ENCODE data around the gene CD7.
A peak's percentile ranks its signal among the peaks of the same experiment; 100 is the strongest.

Gene CD7

GRCh38 chr17:82315703-82316358, 1.6 kb downstream of the CD7 start:
- Mint-ChIP-seq H3K27ac (peak overlapping the region; percentile 96), H3K4me1 (peaks cover 11% of the 10 kb centered on the region), H3K9me3 (no peaks in the 10 kb centered on the region), H3K4me3 (peak overlapping the region; percentile 96), H3K27me3 (no peaks in the 10 kb centered on the region), H3K36me3 (ENCODE audit: low read depth) (peaks cover 16% of the 10 kb centered on the region)
- peak; percentile 57 for DNase-seq
- peak; percentile 26 for ATAC-seq

GRCh38 chr17:82314727-82315605, 2.4 kb downstream of the CD7 start:
- DNase-seq (no peak), ATAC-seq (no peak)
- Mint-ChIP-seq H3K36me3 (ENCODE audit: low read depth) (peaks cover 16% of the 10 kb centered on the region), H3K9me3 (no peaks in the 10 kb centered on the region), H3K4me3 (peak overlapping the region; percentile 96), H3K27me3 (no peaks in the 10 kb centered on the region), H3K27ac (peak overlapping the region; percentile 96), H3K4me1 (peaks cover 11% of the 10 kb centered on the region)

- DNase-seq (no peak), ATAC-seq (no peak)
- Mint-ChIP-seq H3K36me3 (ENCODE audit: low read depth) (peaks cover 16% of the 10 kb centered on the region), H3K9me3 (no peaks in the 10 kb centered on the region), H3K27me3 (no peaks in the 10 kb centered on the region), H3K4me3 (peak overlapping the region; percentile 42), H3K4me1 (peaks cover 11% of the 10 kb centered on the region), H3K27ac (peak overlapping the region; percentile 42)
Observed at GRCh38 chr17:82314012-82314726, 3.2 kb downstream of the CD7 start.

- Mint-ChIP-seq H3K27ac (peak overlapping the region; percentile 47), H3K4me1 (peaks cover 11% of the 10 kb centered on the region), H3K27me3 (no peaks in the 10 kb centered on the region), H3K4me3 (peak overlapping the region; percentile 42), H3K36me3 (ENCODE audit: low read depth) (peaks cover 16% of the 10 kb centered on the region), H3K9me3 (no peaks in the 10 kb centered on the region)
- no peak for ATAC-seq
- DNase-seq, result no peak
Observed at GRCh38 chr17:82313195-82314011, 4.0 kb downstream of the CD7 start.

- H3K9me3 Mint-ChIP-seq, result no peaks in the 10 kb centered on the region
- ATAC-seq (no peak), DNase-seq (no peak)
- peaks cover 14% of the 10 kb centered on the region for H3K4me1 Mint-ChIP-seq
- no peak overlapping the region for H3K4me3 Mint-ChIP-seq
- H3K36me3 Mint-ChIP-seq (ENCODE audit: low read depth), result peaks cover 16% of the 10 kb centered on the region
- H3K27ac Mint-ChIP-seq, result no peak overlapping the region
- H3K27me3 Mint-ChIP-seq, result no peaks in the 10 kb centered on the region
Observed at GRCh38 chr17:82311971-82312370, 5.4 kb downstream of the CD7 start.

DNA sequence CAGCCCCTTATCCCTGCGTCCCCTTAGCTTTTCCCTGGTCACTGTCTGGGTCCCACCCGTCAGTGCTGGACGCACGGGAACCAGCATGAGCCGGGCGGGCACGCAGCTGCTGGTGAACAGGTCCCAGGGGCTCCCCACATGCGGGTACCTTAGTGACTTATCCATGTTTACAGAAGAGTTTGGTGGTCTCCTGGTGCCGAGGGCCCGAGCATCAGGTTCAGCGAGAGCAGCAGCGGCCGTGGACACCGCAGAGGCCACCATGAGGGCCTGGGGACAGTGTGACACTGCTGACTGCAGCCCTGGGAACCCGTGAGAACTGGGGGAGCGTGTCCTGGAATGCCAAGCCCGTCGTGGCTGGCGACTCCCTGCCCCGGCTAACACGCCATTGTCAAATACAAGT, 6.5 kb downstream of the CD7 start:
- ATAC-seq (no peak), DNase-seq (no peak)
- Mint-ChIP-seq H3K4me3 (no peak overlapping the region), H3K9me3 (no peaks in the 10 kb centered on the region), H3K36me3 (ENCODE audit: low read depth) (peaks cover 13% of the 10 kb centered on the region), H3K27me3 (no peaks in the 10 kb centered on the region), H3K27ac (no peak overlapping the region), H3K4me1 (peaks cover 25% of the 10 kb centered on the region)

GRCh38 chr17:82309656-82310570, 7.5 kb downstream of the CD7 start:
- no peak overlapping the region for H3K4me3 Mint-ChIP-seq
- H3K27ac Mint-ChIP-seq, result no peak overlapping the region
- no peaks in the 10 kb centered on the region for H3K27me3 Mint-ChIP-seq
- DNase-seq (no peak), ATAC-seq (no peak)
- H3K36me3 Mint-ChIP-seq (ENCODE audit: low read depth), result peaks cover 8% of the 10 kb centered on the region
- H3K9me3 Mint-ChIP-seq, result no peaks in the 10 kb centered on the region
- H3K4me1 Mint-ChIP-seq, result peaks cover 31% of the 10 kb centered on the region

DNA sequence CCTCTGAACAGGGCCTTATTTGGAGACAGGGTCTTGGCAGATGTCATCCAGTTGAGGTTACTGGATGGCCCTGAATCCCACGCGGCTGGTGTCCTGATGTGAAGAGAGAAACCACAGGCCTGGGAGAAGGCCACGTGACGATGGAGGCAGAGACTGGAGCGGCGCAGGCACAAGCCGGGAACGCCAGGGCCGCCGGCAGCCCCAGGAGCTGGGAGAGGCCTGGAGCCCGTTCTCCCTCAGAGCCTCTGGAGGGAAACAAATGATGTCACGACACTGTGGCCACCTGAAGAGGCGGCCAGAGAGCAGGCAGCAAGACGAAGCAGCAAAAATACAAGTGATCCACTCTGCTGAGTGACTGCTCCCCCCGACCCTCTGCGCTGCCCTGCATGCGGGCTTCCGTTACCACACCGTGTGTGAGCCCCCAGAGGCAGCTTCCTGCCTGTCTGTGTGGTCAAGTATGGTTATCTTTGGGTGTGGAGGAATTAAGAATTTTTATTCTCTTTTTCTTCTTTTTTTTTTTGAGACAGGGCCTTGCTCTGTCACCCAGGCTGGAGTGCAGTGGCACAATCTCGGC, 11.6 kb downstream of the CD7 start:
- DNase-seq, result no peak
- peaks cover 59% of the 10 kb centered on the region for H3K4me1 Mint-ChIP-seq
- no peak overlapping the region for H3K4me3 Mint-ChIP-seq

GRCh38 chr17:82304826-82305726, 12.3 kb downstream of the CD7 start:
- H3K27ac Mint-ChIP-seq, result peak overlapping the region; percentile 82
- no peaks in the 10 kb centered on the region for H3K36me3 Mint-ChIP-seq (ENCODE audit: low read depth)
- H3K27me3 Mint-ChIP-seq, result no peaks in the 10 kb centered on the region
- DNase-seq (no peak), ATAC-seq (no peak)
- H3K4me1 Mint-ChIP-seq, result peaks cover 67% of the 10 kb centered on the region
- no peaks in the 10 kb centered on the region for H3K9me3 Mint-ChIP-seq
- no peak overlapping the region for H3K4me3 Mint-ChIP-seq

More for the DNA sequence above, 11.6 kb downstream of the CD7 start:
- peak overlapping the region; percentile 82 for H3K27ac Mint-ChIP-seq
- H3K9me3 Mint-ChIP-seq, result no peaks in the 10 kb centered on the region
- no peaks in the 10 kb centered on the region for H3K27me3 Mint-ChIP-seq
- H3K36me3 Mint-ChIP-seq (ENCODE audit: low read depth), result no peaks in the 10 kb centered on the region
- ATAC-seq, result no peak

DNA sequence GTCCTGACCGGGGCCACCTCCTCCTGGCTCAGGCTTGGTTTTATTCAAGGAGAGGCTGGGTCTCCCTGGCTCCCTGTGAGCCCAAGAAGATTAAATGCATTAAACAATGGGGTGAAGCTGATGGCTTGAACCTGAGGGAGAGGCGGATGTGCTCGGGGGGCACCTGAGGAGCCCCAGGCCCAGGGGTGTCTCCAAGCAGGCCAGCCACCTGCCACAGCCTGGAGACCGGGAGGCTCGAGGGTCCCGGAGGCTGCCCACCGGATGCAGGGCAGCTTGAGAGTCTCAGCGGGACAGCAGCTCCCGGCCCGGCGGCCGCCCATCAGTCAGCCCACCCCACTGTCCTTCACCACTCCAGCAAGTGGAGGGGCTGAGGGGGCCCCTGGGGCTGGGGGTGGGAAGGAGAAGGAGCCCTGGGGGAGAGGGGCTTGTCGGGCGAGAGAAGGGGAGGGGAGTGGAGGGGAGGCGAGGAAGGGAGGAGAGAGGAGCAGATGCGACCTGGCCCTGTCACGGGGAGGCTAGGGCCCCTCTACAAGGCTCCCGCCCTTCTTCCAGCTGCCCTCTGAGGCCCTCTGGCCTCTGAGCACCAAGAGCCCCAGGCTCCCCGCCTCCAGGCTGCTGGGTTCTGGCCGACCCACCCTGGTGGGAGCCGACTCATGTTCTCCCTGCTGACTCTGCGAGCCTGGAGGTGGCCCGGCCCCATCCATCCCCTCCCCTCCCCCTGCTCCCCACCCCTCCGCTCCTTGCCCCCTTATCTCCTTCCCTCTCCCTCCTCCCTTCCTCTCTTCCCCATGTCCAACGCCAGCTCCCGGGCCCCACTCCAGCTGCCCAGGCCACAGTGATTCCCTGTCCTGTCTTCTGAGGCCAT, 13.2 kb downstream of the CD7 start:
- Mint-ChIP-seq H3K27me3 (no peaks in the 10 kb centered on the region), H3K4me1 (peaks cover 76% of the 10 kb centered on the region), H3K9me3 (no peaks in the 10 kb centered on the region), H3K4me3 (no peak overlapping the region), H3K27ac (no peak overlapping the region), H3K36me3 (ENCODE audit: low read depth) (no peaks in the 10 kb centered on the region)
- ATAC-seq, result no peak
- DNase-seq, result no peak

- Mint-ChIP-seq H3K9me3 (no peaks in the 10 kb centered on the region), H3K27me3 (no peaks in the 10 kb centered on the region), H3K4me3 (peak overlapping the region; percentile 73), H3K4me1 (peaks cover 85% of the 10 kb centered on the region), H3K27ac (peak overlapping the region; percentile 46), H3K36me3 (ENCODE audit: low read depth) (no peaks in the 10 kb centered on the region)
- ATAC-seq, result no peak
- no peak for DNase-seq
Observed at GRCh38 chr17:82302991-82303943, 14.1 kb downstream of the CD7 start.
